GM19193 (cell line): ENCODE results near the gene GADD45G.

ENCODE experiments used
- POLR2A ChIP-seq: IDR thresholded peaks from 4 replicates; pipeline ENCODE4 v1.6.1; 2011; ENCODE audit not compliant: insufficient read depth, insufficient read length; ENCODE audit errors: extremely low read depth

Gene GADD45G

GRCh38 chr9:89630508-89630907 lies 25.7 kb downstream of the GADD45G start:
- no peak for TF ChIP-seq POLR2A

- no peak for TF ChIP-seq POLR2A
Measured at GRCh38 chr9:89631384-89631783, 26.6 kb downstream of the GADD45G start.

- no peak for TF ChIP-seq POLR2A
Measured at GRCh38 chr9:89632192-89632733, 27.5 kb downstream of the GADD45G start.

- TF ChIP-seq POLR2A: no peak
Measured at GRCh38 chr9:89632736-89633135, 27.9 kb downstream of the GADD45G start.

- TF ChIP-seq POLR2A: no peak
Measured at GRCh38 chr9:89633404-89633803, 28.6 kb downstream of the GADD45G start.

GRCh38 chr9:89633920-89634319 lies 29.1 kb downstream of the GADD45G start:
- TF ChIP-seq POLR2A: no peak

- TF ChIP-seq POLR2A: no peak
Measured at GRCh38 chr9:89634995-89635742, 30.4 kb downstream of the GADD45G start.

GRCh38 chr9:89635816-89636215 lies 31.0 kb downstream of the GADD45G start:
- no peak for TF ChIP-seq POLR2A

GRCh38 chr9:89637787-89638186 lies 33.0 kb downstream of the GADD45G start:
- no peak for TF ChIP-seq POLR2A

- no peak for TF ChIP-seq POLR2A
Measured at GRCh38 chr9:89638359-89638758, 33.5 kb downstream of the GADD45G start.

- TF ChIP-seq POLR2A: no peak
Measured at GRCh38 chr9:89638893-89639292, 34.1 kb downstream of the GADD45G start.

GRCh38 chr9:89639367-89639795 lies 34.6 kb downstream of the GADD45G start:
- TF ChIP-seq POLR2A: no peak

GRCh38 chr9:89639961-89640360 lies 35.1 kb downstream of the GADD45G start:
- TF ChIP-seq POLR2A: no peak

GRCh38 chr9:89640361-89640760 lies 35.5 kb downstream of the GADD45G start:
- no peak for TF ChIP-seq POLR2A

- no peak for TF ChIP-seq POLR2A
Measured at GRCh38 chr9:89640801-89641200, 36.0 kb downstream of the GADD45G start.

- no peak for TF ChIP-seq POLR2A
Measured at GRCh38 chr9:89641980-89642379, 37.2 kb downstream of the GADD45G start.
